Measurements from ENCODE around the gene NMNAT2.

The NMNAT2 gene

DNA sequence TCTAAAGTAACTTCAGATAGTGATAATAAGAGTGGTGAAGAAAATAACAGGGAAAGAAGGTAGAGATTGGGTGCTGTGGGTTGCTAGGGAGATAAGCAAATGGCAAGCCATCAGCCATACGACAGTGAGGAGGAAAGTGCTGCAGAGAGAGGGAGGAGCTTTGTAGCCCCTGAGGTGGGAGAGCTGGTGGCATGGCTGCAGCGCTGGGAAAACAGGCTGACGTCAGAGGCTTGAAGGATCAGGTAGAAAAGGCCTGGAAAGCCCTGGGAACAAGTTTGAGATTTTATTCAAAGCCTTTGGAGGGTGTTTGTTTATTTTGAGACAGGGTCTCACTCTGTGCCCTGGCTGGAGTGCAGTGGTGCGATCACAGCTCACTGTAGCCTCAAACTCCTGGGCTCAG is 109.5 kb downstream of the NMNAT2 start:
- no peak for DNase-seq

DNA sequence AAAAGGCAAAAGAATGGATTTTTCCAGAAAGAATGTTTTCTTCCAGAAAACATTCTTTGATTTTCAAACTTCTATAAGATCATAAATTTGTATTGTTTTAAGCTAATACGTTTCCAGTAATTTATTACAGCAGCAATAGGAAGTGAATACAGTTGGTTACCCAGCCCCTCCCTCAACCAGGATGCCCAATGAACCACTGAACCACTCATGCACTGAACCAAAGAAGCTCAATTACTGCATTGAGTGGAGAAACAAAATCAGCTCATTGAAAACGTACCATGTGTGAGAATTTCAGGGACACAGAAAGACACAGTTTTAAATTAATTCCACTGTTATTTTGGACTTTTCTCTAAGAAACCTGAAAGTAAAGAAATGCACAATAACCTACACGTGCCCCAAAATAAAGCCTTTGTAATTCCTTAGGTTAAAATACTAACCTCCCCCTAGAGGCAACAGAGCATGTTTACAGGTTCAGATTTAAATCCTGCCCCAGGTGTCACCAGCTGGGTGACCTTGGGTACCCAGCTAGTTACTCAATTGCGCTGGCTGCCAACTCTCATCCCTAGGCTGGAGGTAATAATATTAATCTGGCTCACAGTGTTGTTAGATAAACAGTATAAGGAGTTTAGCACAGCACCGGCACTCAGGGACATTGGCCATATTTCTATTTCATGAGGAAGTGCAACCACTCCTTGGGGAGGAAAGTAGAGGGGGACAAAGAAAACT is 111.7 kb downstream of the NMNAT2 start:
- peak; percentile 46 for DNase-seq

DNA sequence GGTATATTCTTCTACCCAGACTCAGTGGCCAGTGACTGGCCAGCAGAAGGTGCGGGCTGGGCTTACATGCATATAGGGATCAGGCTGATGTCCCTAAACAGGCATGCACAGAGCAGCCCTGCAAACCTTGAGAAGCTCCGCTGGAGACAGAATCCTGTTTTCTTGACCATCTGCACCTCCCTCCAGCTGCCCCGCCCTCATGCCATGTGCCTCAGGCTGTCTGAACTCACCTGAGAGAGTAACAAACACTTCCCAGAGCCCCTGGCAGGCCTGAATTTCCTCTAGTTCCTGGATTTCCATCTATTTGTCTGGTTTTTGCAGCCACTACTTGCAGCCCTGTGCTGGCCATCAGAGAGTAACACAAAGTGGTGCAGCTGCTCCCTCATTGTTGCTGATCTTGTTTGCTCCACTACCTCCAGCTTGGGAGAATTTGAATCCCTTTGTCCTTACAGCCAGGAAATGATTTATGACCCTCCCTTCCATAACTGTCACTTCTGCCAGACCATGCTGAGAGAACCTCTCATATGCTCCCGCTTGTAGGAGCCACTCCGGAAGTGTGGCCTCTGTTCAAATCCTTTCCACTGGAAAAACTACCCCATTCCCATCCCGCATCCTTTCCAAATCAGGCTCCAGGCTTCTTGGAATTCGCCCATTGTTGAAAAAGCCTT is 113.6 kb downstream of the NMNAT2 start:
- DNase-seq, result no peak

DNA sequence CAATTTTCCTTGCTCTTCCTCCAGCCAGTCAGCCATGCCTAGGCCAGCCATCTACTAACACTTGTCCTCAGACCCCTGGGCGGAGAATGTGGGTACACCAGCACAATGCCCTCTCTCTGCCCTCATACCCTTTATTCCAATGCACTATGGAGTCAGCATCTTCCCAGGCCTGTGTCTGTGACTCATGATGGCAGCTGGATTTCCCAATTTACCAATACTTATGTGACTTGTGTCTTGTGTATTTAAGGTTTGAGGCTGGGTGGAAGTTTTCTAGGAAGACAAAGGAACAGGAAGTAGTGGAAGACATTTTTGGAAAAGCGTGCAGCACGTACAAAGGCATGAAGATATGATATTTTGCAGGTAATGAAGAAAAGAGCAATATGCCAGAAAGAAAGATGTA is 114.3 kb downstream of the NMNAT2 start:
- DNase-seq, result no peak

DNA sequence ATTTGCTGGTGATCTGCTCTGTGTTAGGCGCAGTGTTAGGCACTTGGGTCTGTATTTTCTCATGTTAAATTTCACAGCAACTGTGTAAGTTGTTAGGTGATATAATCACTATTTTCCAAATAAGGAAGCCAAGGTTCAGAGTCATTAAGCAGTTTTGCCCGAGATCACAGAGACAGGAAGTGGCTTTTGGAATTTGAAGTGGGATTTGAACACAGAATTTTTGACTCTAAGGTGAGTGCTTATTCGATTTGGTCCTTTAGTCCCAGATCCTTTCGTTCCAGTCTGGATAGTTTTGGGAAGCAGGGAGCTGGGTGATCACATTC is 114.9 kb downstream of the NMNAT2 start:
- no peak for DNase-seq

DNA sequence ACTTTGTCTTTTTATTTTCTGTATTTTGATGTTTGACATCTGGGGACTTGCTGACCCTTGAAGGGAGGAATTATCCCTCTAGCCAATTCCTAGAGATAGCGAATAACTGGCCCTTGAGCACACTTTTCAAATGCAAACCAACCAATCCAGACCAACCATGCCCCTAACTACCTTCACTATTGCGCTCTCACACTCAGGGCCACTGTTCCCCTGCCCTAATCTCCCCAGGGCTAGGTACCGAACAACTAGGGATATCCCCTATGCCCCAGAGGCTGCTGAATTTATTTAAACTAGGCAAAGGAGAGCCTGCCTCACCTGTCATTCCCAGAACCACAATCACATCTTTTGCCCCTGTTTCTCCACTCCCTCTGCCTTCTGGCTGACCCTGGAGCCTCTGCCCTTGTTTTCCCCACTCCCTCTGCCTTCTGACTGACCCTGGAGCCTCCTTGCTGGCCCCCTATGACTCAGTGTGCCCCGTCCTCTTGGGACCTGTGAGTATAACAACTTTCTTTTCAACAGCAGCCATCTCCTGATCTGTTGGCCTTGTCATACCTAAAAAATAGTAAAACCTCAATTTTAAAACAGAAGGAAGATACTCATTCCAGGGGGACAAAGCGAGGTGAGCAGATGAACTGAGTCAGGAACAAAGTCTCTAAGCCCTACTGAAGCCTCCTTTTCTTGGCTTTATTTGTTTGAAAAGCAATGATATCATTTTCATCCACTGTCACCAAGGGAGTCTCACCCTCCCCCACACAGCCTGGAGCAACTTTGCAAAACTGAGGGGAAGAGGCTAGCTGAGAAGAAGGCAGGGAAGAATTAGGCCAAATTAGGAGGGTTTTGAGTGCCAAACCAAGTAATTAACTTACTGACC is 115.5 kb downstream of the NMNAT2 start:
- DNase-seq, result no peak

DNA sequence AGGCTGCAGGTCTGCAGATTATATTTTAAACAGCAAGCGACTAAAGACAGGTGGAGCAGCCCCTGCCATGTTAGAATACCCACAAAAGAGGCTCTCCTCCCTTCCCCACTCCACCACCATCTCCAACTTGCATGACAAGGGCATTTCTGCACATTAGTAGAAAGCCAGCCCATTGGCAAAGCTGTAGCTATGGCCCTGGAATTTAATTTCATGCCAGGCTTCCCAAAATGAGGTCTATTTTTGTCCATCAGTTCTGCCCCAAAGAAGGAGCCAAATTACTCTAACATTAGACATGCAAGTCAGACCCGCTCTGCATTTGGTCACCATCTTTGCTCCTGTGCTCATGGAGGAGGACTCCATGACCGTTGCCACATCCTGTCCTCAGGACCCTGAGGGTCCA is 116.9 kb downstream of the NMNAT2 start:
- DNase-seq, result no peak

DNA sequence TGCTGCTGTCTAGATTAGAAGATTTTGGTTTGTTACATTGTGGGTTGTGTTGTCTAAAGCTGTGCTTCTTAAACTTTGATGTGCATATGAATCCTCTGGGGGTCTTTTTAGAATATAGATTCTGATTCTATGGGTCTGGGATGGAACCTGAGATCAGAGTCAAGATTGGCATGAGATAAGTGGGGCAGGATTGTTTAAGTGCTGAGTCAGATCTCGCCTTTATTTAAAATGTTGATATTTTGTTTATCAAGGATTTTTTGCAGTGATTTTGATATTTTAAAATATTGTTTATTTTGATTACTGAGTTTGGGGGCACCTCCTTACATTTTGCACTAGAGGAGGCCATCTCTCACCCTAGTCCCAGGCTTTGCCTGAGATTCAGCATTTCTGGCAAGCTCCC is 117.4 kb downstream of the NMNAT2 start:
- DNase-seq, result peak; percentile 18

DNA sequence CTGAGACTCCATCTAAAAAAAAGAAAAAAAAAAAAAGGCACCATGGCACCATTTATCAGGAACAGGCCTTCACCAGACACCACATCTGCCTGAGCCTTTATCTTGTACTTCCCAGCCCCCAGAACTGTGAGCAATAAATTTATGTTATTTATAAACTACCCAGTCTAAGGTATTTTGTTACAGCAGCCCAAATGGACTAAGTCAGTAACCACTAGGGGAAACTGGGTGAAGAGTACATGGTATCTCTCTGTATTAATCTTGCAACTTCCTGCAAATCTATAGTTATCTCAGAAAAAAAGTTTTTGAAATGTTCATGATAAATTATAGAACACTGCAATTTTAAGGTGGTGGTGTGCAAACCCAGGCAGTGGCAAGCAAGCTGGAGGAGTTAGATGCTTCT is 117.8 kb downstream of the NMNAT2 start:
- DNase-seq, result no peak

DNA sequence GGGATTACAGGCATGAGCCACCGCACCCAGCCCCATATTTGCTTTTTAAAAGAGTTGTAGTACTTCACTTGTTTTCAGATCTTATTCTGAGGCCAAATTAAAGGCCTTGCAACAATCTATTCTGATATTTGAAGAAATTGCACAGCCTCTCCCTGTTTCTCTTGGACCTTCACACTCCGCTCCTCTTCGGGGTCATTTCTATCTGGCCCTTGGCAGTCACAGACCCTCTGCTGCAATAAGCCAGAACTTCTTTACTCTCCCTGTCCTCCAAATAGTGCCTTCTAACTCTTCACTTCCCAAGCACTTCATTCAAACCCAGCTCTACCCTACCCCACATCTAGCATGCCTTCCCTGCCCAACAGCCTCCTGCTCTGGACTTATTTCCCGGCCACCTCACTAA is 121.4 kb downstream of the NMNAT2 start:
- DNase-seq, result no peak

DNA sequence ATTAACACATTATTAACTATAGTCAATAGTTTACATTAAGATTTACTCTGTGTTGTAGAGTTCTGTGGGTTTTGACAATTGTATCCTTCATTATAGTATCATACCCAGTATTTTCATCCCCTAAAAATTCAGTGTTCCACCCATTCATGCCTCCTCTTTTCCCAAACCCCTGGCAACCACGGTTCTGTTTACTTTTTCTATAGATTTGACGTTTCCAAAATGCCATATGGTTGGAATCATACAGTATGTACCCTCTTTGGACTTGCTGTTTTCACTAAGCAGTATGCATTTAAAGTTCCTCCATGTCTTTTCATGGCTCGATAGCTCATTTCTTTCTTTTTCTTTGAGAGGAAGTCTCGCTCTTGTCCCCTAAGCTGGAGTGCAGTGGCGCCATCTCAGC is 122.7 kb downstream of the NMNAT2 start:
- no peak for DNase-seq

DNA sequence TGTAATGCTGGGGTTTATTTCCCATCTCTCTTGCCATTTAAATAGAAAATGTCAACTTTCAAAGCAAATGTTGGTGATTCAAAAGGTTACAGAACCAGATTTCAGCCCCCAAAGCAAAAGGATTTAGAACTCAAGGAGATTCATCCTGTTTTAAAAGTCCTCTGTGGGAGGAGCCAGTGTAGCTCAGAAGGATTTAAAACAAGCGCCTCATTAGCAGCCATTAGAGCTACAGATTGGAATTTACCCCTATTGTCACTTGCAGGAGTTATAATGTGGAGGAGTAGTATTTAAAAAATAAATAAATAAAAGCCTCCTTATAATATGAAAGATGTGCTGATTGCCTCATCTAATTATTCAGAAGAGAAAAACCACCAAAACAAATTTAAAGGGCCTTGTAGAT is 124.3 kb downstream of the NMNAT2 start:
- no peak for DNase-seq

DNA sequence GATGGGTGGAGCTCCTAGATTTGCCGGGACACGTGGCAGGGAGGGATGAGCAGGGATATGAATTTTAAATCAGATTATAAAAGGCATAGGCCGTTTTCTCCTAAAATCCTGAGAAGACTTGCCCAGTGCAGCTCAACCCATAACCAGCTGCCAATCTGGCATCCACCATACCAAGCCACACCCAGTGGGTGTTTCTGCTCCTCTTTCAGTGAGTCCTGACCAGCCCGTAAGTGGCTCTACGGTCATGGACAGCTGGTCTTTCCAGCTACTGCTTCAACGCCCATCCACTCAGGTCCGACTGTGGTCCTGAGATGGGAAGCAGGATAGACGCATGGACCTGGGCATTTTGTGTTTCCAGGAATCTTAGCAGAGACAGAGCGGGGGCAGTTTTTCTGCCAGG is 124.9 kb downstream of the NMNAT2 start:
- no peak for DNase-seq

DNA sequence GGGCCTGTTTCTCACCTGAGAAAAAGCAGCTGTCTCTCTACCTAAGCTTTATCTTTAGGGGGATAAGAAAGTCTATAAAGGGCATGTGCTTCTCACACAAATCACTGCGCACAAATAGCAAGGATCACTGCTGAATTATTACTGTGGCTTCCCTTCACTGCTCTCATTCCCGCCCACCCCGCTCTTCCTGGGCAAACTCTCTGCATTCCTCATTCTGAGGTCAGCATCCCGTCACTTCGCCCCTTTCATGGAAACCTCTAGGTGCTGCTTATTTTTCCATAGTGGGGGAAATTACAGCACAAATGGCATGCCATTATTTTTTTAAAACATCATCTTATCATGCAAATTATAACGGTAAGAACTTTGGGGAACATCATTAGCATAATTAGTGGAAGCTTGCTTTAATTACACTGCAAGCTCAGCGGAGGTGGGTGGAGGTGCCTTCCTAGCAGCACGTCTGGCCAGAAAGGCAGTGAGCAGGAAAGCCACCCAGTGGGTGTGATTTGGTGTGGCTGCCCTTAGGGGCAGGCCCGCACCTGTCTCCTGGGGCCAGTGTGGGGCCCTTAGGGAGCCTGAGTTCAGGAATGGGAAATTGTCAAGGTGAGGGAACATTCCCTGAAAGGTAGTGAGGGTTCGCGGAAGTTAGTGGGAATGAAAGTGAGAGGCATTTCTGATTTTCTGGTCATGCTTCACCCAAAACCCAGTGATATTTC is 126.2 kb downstream of the NMNAT2 start:
- DNase-seq, result no peak

DNA sequence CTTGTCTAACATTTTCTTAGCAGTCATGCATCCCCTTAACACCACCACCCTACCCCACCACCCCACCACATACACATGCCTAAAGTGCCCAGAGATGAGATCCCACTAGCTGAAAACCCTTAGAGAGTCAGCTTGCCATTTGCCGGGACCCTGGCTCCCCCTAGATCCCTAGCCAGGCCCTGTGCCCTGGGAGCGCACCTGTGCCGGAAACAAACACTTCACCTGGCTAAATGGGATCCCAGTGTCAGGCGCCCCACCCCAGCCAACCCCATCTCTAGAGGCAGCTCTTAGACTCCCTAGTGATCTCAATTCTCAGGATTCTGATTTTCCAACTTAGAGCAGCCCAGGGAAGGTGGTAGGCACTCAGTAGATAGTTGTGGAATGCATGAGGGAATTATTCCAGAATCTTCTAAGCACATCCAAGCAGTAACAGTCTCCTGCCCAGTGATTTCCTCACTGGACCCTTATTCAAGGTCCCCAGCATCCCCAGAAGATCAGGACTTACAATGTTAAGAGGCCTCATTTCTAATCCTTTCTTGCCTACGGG is 126.9 kb downstream of the NMNAT2 start:
- DNase-seq, result no peak

DNA sequence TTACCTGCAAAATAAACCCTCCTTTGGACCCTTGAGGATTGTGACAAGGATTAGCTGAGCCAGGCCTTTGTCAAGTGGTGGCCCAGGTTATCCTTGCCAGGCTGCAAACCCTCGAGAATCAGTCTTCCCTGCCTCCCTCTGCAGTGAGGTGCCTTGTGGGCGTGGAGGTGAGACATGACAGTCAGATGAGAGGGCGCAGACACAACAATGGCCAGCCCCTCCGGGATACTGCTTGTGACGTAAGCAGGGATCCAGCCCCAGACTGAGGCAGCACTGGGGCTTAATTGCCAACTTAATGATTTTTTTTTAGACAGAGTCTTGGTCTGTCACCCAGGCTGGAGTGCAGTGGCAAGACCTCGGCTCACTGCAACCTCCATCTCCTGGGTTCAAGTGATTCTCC is 127.6 kb downstream of the NMNAT2 start:
- DNase-seq, result no peak

DNA sequence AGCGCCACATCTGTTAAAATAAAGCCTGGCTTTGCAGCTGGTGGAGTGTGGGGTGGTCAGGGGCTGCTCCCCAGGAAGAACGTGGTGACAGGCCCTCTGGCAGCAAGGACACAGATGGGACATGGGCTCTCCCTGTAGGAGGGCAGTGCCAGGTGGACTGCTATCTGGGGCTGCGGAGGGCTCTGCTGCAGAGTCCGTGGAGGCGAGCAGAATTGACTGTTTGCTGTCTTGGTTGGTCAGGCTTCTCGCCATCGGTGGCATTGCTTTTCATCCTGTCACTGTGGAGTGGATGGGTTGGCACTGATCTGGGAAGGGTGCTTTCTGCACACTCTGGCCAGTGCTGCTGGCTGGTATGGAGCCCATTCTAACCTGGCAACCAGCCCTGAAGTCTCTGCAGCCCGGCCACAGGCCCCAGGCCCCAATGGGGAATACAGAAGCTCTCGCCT is 129.1 kb downstream of the NMNAT2 start:
- no peak for DNase-seq

DNA sequence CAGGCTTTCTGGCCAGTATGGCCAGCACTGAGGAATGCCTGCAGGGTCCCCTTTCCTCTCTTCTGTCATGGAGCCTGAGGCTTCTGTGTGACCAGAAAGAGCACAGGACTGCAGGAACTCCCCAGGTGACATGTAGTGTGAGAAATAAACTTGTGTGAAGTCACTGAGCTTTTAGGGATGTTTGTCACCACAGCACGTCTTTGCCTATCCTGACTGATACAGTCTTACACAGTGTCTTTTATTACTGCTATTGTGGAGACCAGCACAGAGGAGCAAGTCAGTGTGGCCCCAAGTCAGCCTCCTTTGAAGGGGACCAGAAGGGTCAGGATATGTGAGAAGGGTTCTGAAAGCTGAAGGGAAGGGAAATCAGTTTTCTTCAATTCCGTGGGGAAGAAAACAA is 129.6 kb downstream of the NMNAT2 start:
- DNase-seq, result no peak

DNA sequence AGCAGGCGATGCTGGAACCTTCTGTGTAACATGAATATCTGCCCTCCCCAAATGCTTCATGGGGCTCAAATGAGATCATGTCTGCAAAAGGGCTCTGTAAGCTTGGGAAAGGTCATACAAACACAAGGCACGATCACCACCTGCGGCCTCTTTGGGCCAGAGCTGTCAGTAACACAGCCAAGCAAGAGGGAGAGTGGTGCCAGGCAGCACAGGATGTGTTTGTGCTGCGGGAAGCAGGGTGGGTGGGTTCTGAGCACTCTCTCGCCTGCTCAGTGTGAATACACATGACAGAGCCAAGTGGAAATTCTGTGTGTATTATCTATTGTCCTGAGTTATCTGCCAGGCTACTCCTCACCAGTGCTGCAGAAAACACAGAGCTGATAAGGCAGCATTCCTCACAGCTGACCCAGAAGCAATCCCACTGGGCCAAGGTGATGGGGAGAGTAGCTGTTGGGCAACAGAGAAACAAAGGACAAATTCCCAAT is 130.9 kb downstream of the NMNAT2 start:
- DNase-seq, result no peak

DNA sequence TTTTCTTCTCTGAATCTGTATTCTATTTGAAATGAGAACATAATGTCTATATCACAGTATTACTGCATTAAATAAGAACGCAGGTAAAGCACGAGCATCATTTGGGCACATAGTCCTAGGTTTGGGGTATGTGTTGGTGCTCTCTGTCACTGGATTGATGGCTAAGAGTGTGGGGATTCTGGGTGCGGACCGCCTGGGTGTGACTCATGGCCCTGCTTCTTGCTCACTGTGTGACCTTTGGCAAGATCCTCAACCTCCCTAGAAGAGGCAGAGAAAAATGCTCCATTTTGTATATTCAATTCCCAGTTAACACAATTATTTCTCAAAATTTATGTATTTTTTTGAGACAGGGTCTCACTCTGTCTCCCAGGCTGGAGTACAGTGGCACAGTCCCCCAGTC is 132.4 kb downstream of the NMNAT2 start:
- DNase-seq, result no peak

DNA sequence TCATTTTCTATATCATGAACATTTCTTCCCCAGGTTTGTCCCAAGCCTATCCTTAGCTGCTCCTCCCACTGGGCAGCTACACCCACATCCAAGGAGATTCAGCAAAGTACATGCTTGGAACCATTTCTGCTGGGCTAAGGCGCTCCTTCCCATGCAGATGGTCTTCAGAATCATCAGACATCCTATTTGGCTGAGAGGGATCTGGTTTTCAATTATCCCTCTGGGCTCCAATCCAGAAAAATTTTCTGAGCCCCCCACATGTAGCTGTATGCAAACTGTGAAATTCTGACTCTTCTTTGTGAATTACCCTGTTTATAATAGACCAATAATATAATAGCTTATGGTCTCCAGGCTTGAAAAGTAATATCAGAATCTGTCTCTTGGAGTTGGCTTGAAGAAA is 132.9 kb downstream of the NMNAT2 start:
- no peak for DNase-seq

DNA sequence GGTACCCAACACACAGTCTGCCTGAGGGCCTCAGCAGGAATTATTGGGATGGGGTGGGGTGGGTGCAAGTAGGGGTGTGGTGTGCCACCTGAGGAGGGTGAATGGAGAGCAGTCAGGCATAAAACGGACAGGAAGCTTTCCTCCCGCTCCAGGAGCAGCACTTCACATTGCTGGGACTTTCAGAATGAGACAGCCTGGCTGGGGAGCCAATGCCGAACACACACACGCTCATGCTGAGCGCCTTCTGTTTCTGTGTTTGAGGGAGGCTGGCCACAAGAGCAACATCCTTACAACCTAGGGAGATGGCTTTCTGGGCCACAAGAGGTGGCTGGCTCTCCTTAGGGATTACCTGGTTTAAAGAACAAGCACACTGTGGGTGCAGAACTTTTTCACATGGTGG is 134.1 kb downstream of the NMNAT2 start:
- DNase-seq, result no peak

DNA sequence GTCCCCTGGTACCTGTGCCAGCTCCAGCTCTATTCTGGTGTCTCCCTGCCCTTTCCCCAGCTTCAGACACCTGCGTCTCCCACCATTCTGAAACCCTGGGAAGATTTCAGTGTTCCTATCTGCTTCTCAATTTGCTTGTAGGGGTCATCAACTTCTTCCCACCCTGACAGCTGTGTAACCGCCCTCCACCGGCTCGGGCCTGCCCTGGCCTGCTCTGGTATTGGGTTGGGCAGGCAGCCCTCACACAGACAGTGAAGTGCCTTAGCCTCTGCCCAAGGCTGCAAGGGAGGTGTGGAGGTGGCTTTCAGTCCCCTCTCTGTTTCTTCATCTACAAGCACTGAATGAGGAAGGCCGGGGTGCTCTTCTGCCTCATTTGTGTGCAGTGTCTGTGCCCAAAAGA is 134.9 kb downstream of the NMNAT2 start:
- no peak for DNase-seq
